Stimulated activated memory B cell treated with anti-CD40 and anti-IgM and Interleukin-4, amounts not matched to agents 10 μg/mL and 1 μg/mL and 100 μg/mL, for 72 hours (primary cell): ENCODE measurements around the gene INSM1.
A peak's percentile ranks its signal among the peaks of the same experiment; 100 is the strongest.

Experiments
- ATAC-seq: fragments of 150-1000 bp; cut with Tn5 transposase; 2 replicates; pipeline ENCODE4 v1.10.0; 2021
- H3K27ac Mint-ChIP-seq: one replicate; pipeline ENCODE4 v1.8.0; 2022; ENCODE audit warnings: mild to moderate bottlenecking, mixed read lengths
- H3K27me3 Mint-ChIP-seq: one replicate; pipeline ENCODE4 v1.8.0; 2022; ENCODE audit warnings: mixed read lengths
- H3K36me3 Mint-ChIP-seq: one replicate; pipeline ENCODE4 v1.8.0; 2022; ENCODE audit warnings: mixed read lengths
- H3K4me1 Mint-ChIP-seq: one replicate; pipeline ENCODE4 v1.8.0; 2022; ENCODE audit warnings: mixed read lengths
- H3K4me3 Mint-ChIP-seq: one replicate; pipeline ENCODE4 v1.8.0; 2022; ENCODE audit warnings: mild to moderate bottlenecking, moderate library complexity, mixed read lengths
- H3K9me3 Mint-ChIP-seq: one replicate; pipeline ENCODE4 v1.8.0; 2022; ENCODE audit warnings: mixed read lengths

Gene INSM1

GRCh38 chr20:20415321-20415720, 47.4 kb downstream of the INSM1 start:
- Mint-ChIP-seq H3K27ac (peak overlapping the region; percentile 3), H3K4me3 (no peak overlapping the region), H3K4me1 (peaks cover 24% of the 10 kb centered on the region), H3K27me3 (no peaks in the 10 kb centered on the region), H3K36me3 (peaks cover 34% of the 10 kb centered on the region), H3K9me3 (no peaks in the 10 kb centered on the region)
- no peak for ATAC-seq

DNA sequence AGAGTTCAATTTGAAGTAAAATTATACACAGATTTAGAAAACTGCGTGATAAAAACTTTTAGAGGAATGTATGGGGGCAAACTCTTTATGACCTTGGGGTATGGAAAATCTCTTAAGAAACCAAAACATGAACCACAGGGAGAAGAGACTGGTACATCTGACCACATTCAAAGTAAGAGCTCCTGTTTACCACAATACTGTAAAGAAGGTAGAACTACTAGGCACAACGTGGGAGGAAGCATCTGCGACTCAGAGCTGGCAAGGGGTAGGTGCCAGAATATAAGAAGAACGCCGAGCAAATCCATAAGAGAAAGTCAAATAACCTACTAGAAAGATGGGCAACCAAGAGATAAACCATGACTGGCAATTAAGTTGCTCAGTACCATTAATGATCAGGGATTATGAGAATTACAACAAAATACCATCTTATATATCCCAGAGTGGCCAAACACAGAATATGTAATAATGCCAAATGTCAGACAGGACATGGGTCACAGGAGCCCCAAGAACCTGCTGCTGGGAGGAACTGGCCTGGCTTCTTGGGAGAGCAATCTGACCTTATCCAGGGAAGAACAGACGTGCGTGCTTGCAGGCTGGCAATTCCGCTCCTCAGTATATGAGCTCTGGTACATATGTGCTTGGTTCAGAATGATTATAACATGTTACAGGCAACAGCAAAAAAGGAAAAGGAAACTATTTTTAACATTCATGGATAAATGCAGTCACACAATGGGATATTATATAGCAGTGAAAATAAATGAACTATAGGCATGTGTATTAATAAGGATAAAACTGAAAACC, 50.2 kb downstream of the INSM1 start:
- no peak for ATAC-seq
- Mint-ChIP-seq H3K27ac (no peak overlapping the region), H3K4me3 (no peak overlapping the region), H3K9me3 (no peaks in the 10 kb centered on the region), H3K4me1 (peaks cover 17% of the 10 kb centered on the region), H3K36me3 (peaks cover 49% of the 10 kb centered on the region), H3K27me3 (no peaks in the 10 kb centered on the region)
